Cardiac muscle cell (in vitro differentiated cells and primary cell): ENCODE measurements around the gene NEK10. TPM values are rescaled to one million over a fixed set of nuclear protein-coding genes. Genes with fewer than 3 reads are reported as not detected.

Experiments used
- DNase-seq, 2 donors: peaks; one replicate each; pipeline versions ENCODE4 v3.0.0 to v3.0.0-alpha.2; 2010 to 2017; ENCODE audit warnings: low read depth in 1 of 2, low spot score in 1 of 2
- H3K27ac ChIP-seq: fragments of 200-600 bp; sonication (generic); 2 replicates; pipeline ENCODE4 v1.5.1; 2016
- H3K27me3 ChIP-seq: fragments of 200-600 bp; sonication (generic); 2 replicates; pipeline ENCODE4 v1.6.0; 2016; ENCODE audit warnings: control low read depth
- H3K36me3 ChIP-seq: fragments of 200-600 bp; sonication (generic); 2 replicates; pipeline ENCODE4 v1.5.1; 2016; ENCODE audit warnings: control low read depth
- H3K4me1 ChIP-seq: fragments of 200-600 bp; sonication (generic); 2 replicates; pipeline ENCODE4 v1.8.1; 2017; ENCODE audit warnings: low read depth, mild to moderate bottlenecking, mixed run types
- H3K4me3 ChIP-seq: fragments of 200-600 bp; sonication (generic); 2 replicates; pipeline ENCODE4 v1.5.1; 2016; ENCODE audit warnings: mild to moderate bottlenecking
- H3K9me3 ChIP-seq: fragments of 200-600 bp; sonication (generic); 2 replicates; pipeline ENCODE4 v1.5.1; 2017; ENCODE audit warnings: low read depth, mild to moderate bottlenecking, control low read depth
- polyA plus RNA-seq: library from polyadenylated mRNA; unstranded; fragments of >200 nt; fragmentation: Nextera tagmentation; extraction: Ambion mirVana; gene quantifications from 2 replicates; pipeline ENCODE4 v1.2.1, GENCODE V29; 2016
- total RNA-seq: library from RNA; depleted of rRNA; stranded (reverse); fragments of >200 nt; gene quantifications from 2 replicates; pipeline ENCODE4 v1.2.3, GENCODE V29; 2016
- TF ChIP-seq, protein P1 (sequence below): IDR thresholded peaks from 2 replicates; pipeline ENCODE4 v1.5.1; 2012; ENCODE audit warnings: low read depth, mild to moderate bottlenecking, low read length

The NEK10 gene
- total and polyA plus RNA-seq, 2 experiments from 2014 or later = 0.54 to 2.1 TPM

DNA sequence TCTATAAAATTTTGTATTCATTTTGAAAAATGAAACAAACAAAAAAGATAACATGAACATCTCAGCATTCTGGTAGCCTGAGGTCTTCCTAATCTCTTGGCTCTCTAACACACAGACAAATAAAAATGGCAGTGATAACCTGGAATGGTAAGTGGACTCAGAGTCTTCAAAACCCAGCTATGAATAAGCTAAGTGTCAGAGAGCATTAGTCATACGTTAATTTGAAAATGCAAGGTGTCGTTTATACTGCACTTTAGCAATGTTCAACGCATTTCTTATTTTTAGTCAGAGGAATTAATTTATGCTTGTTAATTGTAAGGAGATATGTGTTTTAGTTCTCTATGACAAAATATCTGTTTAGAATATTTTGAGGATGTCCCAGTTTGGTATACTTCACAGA, 294.3 kb downstream of the NEK10 start:
- TF ChIP-seq, protein P1, sequence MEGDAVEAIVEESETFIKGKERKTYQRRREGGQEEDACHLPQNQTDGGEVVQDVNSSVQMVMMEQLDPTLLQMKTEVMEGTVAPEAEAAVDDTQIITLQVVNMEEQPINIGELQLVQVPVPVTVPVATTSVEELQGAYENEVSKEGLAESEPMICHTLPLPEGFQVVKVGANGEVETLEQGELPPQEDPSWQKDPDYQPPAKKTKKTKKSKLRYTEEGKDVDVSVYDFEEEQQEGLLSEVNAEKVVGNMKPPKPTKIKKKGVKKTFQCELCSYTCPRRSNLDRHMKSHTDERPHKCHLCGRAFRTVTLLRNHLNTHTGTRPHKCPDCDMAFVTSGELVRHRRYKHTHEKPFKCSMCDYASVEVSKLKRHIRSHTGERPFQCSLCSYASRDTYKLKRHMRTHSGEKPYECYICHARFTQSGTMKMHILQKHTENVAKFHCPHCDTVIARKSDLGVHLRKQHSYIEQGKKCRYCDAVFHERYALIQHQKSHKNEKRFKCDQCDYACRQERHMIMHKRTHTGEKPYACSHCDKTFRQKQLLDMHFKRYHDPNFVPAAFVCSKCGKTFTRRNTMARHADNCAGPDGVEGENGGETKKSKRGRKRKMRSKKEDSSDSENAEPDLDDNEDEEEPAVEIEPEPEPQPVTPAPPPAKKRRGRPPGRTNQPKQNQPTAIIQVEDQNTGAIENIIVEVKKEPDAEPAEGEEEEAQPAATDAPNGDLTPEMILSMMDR = no peak
- Histone ChIP-seq H3K9me3 (no peaks in the 10 kb centered on the region), H3K27me3 (no peaks in the 10 kb centered on the region), H3K4me1 (no peaks in the 10 kb centered on the region), H3K4me3 (no peak overlapping the region), H3K36me3 (no peaks in the 10 kb centered on the region), H3K27ac (no peak overlapping the region)
- no peak for DNase-seq

DNA sequence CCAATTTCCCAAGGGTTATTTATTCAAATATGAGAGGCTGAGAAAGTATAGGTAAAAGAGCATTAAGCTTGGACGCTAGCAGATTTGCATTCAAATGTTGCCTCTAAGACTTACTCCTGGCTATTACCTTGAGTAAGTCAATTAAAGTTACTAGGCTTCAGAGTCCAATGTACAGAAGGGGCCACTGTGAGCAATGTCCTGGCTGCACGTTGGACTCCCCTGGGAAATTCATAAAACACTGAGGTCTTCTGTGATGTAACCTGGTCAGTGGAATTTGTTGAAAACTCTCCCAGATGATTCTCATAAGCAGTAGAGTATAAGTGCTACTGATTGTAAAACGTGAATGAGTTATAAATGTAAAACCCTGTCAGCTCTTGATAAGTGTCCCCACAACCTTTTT, 295.3 kb downstream of the NEK10 start:
- Histone ChIP-seq H3K9me3 (no peaks in the 10 kb centered on the region), H3K36me3 (no peaks in the 10 kb centered on the region), H3K27me3 (no peaks in the 10 kb centered on the region), H3K4me3 (no peak overlapping the region), H3K27ac (no peak overlapping the region), H3K4me1 (no peaks in the 10 kb centered on the region)
- TF ChIP-seq, protein P1 = no peak
- no peak for DNase-seq

DNA sequence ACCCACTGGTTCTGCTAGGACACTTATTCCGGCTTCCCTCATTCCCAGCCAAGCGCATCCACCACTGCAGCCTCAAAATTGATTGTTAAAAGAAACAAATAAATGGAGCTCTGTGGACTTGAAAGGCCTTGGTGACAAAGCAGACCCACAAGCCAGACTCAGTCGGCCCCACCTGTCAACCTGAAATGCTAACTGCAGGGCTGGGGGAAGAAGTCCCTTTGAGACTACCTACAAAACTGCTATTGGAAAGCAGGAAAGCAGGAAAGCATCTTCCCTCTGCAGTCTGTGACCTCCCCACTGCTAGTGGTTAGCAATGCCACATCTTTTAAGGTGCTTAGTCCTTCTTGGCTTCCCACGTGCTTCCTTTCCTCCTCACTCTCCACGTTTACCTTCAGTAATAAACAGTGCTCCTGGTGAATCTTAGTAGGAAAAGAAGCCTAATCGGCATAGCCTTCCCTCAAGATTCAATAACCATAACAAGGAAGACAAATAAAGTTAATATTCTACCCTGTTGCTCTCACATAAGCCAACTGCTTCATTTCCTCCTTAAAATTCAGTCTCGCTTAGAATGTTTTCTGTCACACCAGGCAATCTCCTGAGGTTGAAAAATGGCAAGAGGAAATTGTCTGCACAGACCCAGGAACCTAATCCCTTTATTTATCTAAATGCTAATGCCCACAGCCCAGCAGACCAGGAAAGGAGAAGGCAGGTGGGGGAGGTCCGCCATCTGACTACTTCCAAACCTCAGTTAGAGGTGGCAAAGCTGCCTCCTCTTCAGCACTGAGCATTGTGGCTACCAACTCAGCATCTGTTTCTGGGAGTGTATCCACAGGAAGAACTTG, 296.2 kb downstream of the NEK10 start:
- DNase-seq = no peak

DNA sequence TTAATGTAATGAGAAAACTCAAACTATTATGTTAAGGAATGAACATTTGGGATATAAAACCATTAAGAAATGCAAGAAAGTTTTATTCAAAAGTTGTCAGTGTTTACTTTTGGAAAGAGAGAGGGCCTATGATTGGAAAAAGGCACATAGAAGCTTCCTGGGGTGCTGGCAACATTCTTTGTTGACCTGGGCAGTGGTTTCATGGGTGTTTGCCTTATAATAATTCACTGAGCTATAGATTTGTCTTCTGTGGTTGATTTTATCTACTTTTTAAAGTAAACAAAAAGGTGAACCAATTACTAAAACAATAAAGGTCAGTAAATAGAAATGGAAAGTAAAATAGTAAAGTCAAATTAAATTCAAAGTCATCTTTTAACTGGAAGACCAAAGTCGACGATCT, 308.8 kb downstream of the NEK10 start:
- no peaks in the 10 kb centered on the region for H3K9me3 ChIP-seq
- no peaks in the 10 kb centered on the region for H3K4me1 ChIP-seq
- H3K27me3 ChIP-seq = no peaks in the 10 kb centered on the region
- TF ChIP-seq, protein P1 = no peak
- no peak for DNase-seq
- H3K27ac ChIP-seq = no peak overlapping the region
- H3K36me3 ChIP-seq = no peaks in the 10 kb centered on the region
- H3K4me3 ChIP-seq = no peak overlapping the region

More for the DNA sequence above, 296.2 kb downstream of the NEK10 start:
- H3K4me1 ChIP-seq = no peaks in the 10 kb centered on the region
- TF ChIP-seq, protein P1 = no peak
- no peaks in the 10 kb centered on the region for H3K36me3 ChIP-seq
- H3K27ac ChIP-seq = no peak overlapping the region
- H3K9me3 ChIP-seq = no peaks in the 10 kb centered on the region
- H3K4me3 ChIP-seq = no peak overlapping the region
- no peaks in the 10 kb centered on the region for H3K27me3 ChIP-seq

Other genes starting within 250 kb of the NEK10 start
- gene SLC4A7, start 115.0 kb upstream of the NEK10 start, total RNA-seq = 21.5 and 54.8 TPM in 2 replicates
- 8.0 and 17.0 TPM in 2 replicates for gene SLC4A7, start 115.0 kb upstream of the NEK10 start, polyA plus RNA-seq